Measurements from ENCODE around the gene RAC3.
A peak's percentile ranks its signal among the peaks of the same experiment; 100 is the strongest.
"Not testable (repeated sequence)": the region's sequence is repeated elsewhere in the genome, so short reads cannot be mapped to it uniquely, and the experiment has no call there.

The RAC3 gene

GRCh38 chr17:82023447-82024241, 7.8 kb upstream of the RAC3 start:
- DNase-seq (ENCODE audit: low read depth, low spot score) = no peak

GRCh38 chr17:82024859-82025258, 6.6 kb upstream of the RAC3 start:
- DNase-seq (ENCODE audit: low read depth, low spot score) = no peak

GRCh38 chr17:82025401-82026107, 5.9 kb upstream of the RAC3 start:
- no peak for DNase-seq (ENCODE audit: low read depth, low spot score)

- no peak for DNase-seq (ENCODE audit: low read depth, low spot score)
These were observed 3.2 kb upstream of the RAC3 start for GRCh38 chr17:82028246-82028645.

GRCh38 chr17:82028966-82029365, 2.5 kb upstream of the RAC3 start:
- DNase-seq (ENCODE audit: low read depth, low spot score) = no peak

- no peak for DNase-seq (ENCODE audit: low read depth, low spot score)
These were observed 2.1 kb upstream of the RAC3 start for GRCh38 chr17:82029391-82029790.

- no peak for DNase-seq (ENCODE audit: low read depth, low spot score)
These were observed 1.4 kb upstream of the RAC3 start for GRCh38 chr17:82029990-82030469.

- DNase-seq (ENCODE audit: low read depth, low spot score) = peak; percentile 59
These were observed 792 bp upstream of the RAC3 start for GRCh38 chr17:82030470-82031302.

GRCh38 chr17:82031885-82032627, 578 bp downstream of the RAC3 start:
- DNase-seq (ENCODE audit: low read depth, low spot score) = no peak

- DNase-seq (ENCODE audit: low read depth, low spot score) = no peak
These were observed 2.0 kb downstream of the RAC3 start for GRCh38 chr17:82033359-82034085.

- DNase-seq (ENCODE audit: low read depth, low spot score) = no peak
These were observed 3.0 kb downstream of the RAC3 start for GRCh38 chr17:82034371-82035011.

- no peak for DNase-seq (ENCODE audit: low read depth, low spot score)
These were observed 4.0 kb downstream of the RAC3 start for GRCh38 chr17:82035488-82035887.

- no peak for DNase-seq (ENCODE audit: low read depth, low spot score)
These were observed 4.6 kb downstream of the RAC3 start for GRCh38 chr17:82035956-82036633.

GRCh38 chr17:82036634-82037091, 5.2 kb downstream of the RAC3 start:
- no peak for DNase-seq (ENCODE audit: low read depth, low spot score)

GRCh38 chr17:82037092-82037888, 5.8 kb downstream of the RAC3 start, which contains the start of gene DCXR:
TSS of gene DCXR (minus strand) at chr17:82037697. CDS start at chr17:82037682, 15 bp downstream.
- peak; percentile 92 for DNase-seq (ENCODE audit: low read depth, low spot score)

GRCh38 chr17:82037889-82038195, 6.4 kb downstream of the RAC3 start:
- DNase-seq (ENCODE audit: low read depth, low spot score) = no peak

GRCh38 chr17:82038796-82039409, 7.4 kb downstream of the RAC3 start:
- not testable (repeated sequence) for DNase-seq (ENCODE audit: low read depth, low spot score)

GRCh38 chr17:82039695-82040299, 8.3 kb downstream of the RAC3 start:
- DNase-seq (ENCODE audit: low read depth, low spot score) = no peak
